HG03354 (cell line): ENCODE data around the gene HRH4.

Source experiments
- ATAC-seq: cut with Tn5 transposase; IDR thresholded peaks from one replicate; pipeline ENCODE4 v1.9.1; 2021; ENCODE audit warnings: mild to moderate bottlenecking; ENCODE audit not compliant: unreplicated experiment, poor library complexity, severe bottlenecking

HRH4 gene

DNA sequence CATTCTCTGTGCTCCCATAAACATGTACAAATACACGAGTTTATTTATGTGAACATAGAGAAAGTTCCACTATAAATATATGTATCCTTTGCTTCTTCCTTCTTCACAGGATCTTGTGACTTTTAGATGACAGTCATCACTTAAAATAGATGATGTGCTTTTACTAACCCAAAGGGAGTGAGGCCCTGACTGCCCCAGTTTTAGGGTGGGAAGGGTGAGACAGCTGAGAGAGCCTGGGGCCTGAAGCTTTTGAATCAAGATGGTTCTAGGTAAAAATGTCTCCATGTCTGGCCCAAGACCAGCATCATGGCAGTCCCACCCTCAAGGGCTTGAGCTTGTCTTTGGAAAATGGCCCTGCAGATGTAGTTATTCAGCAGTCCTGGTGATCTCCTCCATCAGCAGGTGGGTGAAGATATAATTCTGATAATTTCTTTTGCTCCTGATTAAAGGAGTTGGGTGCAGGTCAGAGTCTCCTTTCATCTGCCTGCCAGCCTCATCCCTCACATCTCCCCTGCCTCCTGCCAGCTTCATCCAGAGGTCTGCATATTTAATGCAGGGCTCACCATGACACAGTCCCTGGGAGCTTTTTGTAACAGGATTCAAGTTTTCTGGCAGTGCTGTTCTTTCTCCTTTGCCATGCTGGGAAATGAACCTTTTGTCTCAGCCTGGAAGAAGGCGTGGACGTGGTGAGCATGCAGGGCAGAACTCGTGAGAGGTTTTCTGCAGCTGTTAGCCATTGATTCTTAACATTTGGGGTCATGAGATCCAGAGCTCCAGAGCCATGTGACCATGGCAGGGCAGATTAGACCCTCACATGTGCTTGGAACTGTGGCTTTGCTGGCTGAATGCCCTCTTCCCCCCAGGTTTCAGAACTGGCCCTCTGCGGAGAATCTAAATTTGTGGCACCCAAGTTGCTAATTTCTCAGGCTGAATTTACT is 2.7 kb downstream of the HRH4 start:
- no peak for ATAC-seq

- ATAC-seq = no peak
Measured at GRCh38 chr18:24465486-24465885, 5.0 kb downstream of the HRH4 start.

GRCh38 chr18:24466771-24467170 is 6.3 kb downstream of the HRH4 start:
- no peak for ATAC-seq

DNA sequence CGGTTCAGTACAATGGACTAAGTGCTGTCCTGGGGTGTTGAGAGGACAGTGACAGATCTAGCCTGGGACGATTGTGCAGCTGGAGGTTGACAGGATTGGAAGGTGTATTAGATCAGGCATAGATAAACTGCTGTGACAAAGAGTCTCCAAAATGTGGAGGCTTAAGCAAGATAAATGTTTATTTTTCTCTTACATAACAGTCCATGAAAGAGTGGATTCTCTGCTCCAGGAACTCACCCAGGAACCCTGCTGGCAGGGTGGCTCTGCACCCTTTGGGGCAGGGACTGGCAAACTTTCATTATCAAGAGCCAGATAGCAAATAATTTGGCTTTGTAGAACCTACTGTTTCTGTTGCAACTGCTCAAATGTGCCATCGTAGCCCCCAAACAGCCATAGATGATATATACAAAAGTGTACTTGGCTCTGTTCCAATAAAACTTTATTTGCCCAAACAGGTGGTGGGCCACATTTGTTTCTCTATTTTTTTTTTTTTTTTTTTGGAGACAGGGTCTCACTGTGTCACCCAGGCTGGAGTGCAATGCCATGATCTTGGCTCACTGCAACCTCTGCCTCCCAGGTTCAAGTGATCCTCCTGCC is 9.7 kb downstream of the HRH4 start:
- no peak for ATAC-seq

DNA sequence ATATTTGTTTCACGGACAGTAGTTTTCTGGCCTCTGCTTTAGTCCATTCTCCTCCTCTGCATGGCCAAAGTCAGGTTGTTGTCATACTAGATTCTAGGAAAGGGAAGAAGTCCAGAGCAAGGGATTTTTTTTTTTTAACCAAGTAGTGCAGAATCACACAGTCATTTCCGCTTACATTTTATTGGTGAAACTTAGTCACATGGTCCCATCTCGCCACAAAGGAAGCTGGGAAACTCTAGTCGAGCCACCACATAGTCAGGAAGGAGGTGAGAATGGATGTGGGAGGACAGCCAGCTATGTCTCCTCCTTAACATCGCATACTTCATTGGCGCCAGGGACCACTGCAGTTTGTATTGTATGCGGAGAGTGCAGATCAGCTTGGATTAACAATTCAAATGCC is 10.4 kb downstream of the HRH4 start:
- no peak for ATAC-seq

DNA sequence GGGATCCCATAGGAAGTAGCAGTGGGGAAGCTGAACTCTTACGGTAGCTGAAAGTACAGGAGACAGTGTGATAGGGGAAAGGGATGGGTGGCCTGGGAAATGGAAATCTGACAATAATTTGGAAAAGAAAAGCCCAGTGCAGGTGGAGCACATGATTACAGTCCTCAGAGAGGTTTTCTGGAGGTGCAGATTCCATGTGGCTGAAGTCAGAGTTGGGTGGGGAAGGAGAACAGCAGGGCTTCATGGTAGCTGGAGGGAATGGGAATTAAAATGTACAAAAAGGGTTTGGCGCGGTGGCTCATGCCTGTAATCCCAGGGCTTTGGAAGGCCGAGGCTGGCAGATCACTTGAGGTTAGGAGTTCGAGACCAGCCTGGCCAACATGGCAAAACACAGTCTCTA is 12.2 kb downstream of the HRH4 start:
- no peak for ATAC-seq

DNA sequence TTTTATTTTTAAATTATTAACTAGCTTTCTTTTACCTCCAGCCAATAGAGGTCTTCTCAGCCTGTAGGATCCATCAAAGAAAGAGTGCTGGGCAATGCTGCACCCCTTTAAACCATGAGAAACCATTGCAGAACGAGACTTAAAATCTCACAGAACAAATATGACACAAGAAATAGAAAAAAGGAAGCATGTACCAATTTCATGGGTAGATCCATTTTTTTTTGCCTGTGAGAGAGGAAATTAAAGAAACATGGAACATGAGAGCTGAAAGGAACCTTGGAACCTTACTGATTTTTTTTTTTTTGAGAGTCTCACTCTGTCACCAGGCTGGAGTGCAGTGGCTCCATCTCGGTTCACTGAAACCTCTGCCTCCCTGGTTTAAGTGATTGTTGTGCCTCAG is 14.0 kb downstream of the HRH4 start:
- ATAC-seq = no peak

DNA sequence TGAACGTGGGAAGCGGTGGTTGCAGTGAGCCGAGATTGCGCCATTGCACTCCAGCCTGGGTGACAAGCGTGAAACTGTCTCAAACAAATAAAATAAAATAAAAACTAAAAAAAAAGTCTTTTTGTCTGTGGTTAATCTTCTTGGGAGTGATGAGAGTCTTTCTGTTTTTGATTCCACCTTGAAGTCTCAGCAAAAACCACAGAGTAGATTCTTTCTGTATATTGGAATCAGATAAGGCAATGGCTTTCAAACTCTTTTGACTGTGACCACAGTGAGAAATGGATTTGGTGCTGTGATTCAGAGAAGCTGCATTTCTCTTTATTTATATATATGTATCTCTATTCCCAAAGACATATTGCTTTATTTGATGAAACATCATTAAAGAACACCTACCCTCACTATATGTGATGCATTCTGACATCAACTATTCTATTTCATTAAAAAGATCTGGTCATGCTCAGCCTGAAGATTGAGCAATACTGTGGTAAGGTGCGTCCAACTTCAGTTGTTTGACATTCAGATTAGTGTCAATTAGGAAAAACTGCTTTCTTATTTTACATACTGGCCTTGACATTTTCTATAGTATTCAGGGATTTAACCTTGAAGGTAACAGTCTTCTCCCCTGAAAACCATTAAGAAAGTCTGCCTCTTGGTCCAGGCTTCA is 15.6 kb downstream of the HRH4 start:
- no peak for ATAC-seq

- ATAC-seq = no peak
Measured at GRCh38 chr18:24479371-24479770, 18.9 kb downstream of the HRH4 start.

DNA sequence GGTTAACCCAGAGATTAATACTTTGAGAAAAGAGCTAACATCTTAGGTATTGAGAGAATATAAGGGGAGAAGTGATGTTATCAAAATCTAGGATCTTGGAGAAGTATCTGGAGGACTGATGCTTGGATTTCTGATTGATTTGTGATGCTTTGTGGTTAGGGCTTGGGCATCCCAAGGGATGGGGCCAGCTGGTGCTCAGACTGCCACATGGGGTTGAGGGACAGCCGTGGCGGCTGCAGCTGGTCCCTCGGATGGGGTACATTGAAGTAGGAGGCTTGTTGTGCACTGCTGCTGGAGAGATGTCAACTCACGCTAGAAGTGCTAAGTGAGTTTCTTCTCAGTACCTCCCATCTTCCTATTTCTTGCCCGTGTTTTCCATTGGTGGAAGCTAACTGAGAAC is 22.4 kb downstream of the HRH4 start:
- no peak for ATAC-seq

DNA sequence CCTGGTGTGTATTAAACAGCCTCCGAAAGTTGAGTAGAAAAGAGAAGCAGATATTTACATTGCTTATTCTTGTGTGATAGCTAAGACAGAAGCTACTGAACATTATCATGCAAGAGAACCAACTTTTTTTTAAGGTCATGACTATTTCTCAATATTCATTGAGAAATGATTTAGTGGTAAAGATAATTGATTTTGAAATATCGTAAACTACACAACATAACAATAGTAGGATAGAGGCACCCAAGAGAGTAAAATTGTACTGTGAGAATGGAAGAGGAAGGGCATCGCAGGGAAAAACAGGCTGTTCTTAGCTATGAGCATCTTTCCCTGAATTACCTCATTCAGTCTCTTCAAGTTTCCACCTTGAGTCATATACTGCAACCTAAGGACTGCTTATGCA is 25.2 kb downstream of the HRH4 start:
- no peak for ATAC-seq

GRCh38 chr18:24486684-24487083 is 26.2 kb downstream of the HRH4 start:
- ATAC-seq = no peak

DNA sequence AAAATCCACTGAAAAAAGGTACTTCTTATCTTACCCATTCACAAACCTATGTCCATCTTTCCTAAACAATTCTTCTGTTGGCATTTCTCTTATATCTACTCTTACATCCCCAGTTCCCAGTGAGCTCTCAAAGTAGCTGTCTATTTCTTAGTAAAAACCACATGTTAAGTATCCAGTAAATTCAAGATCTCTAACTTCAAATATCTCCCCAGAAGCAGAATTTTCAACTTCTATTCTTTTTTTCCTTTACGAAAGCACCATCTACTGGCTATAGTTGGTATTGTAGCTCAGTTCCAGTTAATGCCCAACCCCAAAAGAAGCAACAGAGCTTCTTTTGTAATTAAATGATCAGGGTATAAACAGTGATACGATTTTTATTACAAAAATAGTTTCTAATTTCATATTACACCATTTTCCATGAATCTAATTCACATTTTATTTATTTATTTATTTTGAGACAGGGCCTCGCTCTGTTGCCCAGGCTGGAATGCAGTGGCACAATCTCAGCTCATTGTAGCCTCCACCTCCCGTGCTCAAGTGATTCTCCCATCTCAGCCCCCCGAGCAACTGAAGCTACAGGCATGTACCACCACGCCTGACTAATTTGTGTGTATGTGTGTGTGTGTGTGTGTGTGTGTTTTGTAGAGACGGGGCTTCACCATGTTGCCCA is 28.5 kb downstream of the HRH4 start:
- ATAC-seq = no peak

DNA sequence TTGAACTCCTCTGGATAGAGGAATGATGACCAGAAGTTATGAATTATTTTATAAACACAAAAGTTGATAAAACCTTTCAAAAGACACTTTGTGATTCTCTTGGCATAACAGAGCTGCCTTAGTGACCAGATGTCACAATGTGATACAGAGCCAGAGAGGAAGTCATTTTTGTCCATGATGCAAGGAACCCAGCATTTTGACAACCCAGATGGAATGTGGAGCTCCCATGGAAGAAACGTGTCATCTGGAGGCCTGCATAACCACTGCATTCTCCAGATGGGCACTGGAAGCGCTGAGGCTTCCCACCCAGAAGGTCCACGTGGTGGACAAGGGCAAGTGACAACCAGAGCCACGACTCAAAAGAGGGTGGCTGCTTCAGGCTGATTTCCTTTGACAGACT is 30.1 kb downstream of the HRH4 start:
- no peak for ATAC-seq

- ATAC-seq = peak; percentile 87
Measured at GRCh38 chr18:24491927-24492834, 31.7 kb downstream of the HRH4 start.

- no peak for ATAC-seq
Measured at GRCh38 chr18:24494586-24494985, 34.1 kb downstream of the HRH4 start.

DNA sequence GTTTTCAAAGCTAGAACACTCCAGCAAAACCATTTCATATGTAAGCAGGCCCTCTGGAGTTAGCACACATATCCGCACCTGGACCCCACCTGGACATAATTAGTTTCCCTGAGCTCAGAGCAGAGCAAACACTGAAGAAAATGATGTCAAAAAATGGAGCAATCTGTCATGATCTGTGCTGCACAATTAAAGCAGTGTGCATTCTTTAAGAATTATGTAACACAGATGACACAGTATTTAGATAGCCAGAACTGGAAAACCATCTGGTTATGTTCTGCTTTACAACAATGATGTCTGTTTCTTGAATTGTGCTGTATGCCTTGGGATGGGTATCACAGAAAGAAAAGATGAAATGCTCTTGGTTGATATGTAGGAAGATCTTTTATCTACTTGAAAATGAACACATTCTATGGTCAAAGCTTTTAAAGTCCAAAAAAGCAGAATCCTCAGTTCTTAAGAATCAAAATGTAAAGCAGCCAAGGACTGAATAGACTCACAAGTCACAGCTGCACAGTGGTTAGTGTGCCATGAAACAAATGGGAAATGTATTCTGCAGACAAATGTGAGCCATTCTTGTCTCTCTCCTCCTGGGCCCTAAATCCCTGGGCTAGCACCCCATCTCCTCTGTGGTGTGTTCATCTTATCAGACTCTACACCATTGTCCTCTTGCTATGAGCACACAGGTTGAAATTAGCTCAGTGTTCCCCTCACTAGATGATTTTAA is 36.8 kb downstream of the HRH4 start:
- ATAC-seq = no peak

- ATAC-seq = no peak
Measured at GRCh38 chr18:24499814-24500213, 39.4 kb downstream of the HRH4 start.

GRCh38 chr18:24500217-24500616 is 39.8 kb downstream of the HRH4 start:
- no peak for ATAC-seq
